GM21825 (cell line): ENCODE measurements around the gene TSHZ2.
"Not testable (repeated sequence)": the region's sequence is repeated elsewhere in the genome, so short reads cannot be mapped to it uniquely, and the experiment has no call there.

Source experiments
- ATAC-seq: cut with Tn5 transposase; IDR thresholded peaks from one replicate; pipeline ENCODE4 v1.9.1; 2021; ENCODE audit warnings: mild to moderate bottlenecking, moderate library complexity; ENCODE audit not compliant: unreplicated experiment

Gene TSHZ2

GRCh38 chr20:53081916-53082863, 110.0 kb downstream of the TSHZ2 start:
- no peak for ATAC-seq

GRCh38 chr20:53083411-53083810, 111.3 kb downstream of the TSHZ2 start:
- no peak for ATAC-seq

GRCh38 chr20:53084408-53084997, 112.3 kb downstream of the TSHZ2 start:
- no peak for ATAC-seq

- ATAC-seq = no peak
Measured at GRCh38 chr20:53085720-53086119, 113.6 kb downstream of the TSHZ2 start.

GRCh38 chr20:53087037-53087777, 115.0 kb downstream of the TSHZ2 start:
- no peak for ATAC-seq

GRCh38 chr20:53088786-53089185, 116.6 kb downstream of the TSHZ2 start:
- no peak for ATAC-seq

GRCh38 chr20:53089851-53090250, 117.7 kb downstream of the TSHZ2 start:
- ATAC-seq = not testable (repeated sequence)

GRCh38 chr20:53091789-53092188, 119.6 kb downstream of the TSHZ2 start:
- no peak for ATAC-seq

- ATAC-seq = no peak
Measured at GRCh38 chr20:53092772-53093300, 120.7 kb downstream of the TSHZ2 start.

GRCh38 chr20:53097371-53097770, 125.2 kb downstream of the TSHZ2 start:
- ATAC-seq = no peak

GRCh38 chr20:53097791-53098190, 125.6 kb downstream of the TSHZ2 start:
- no peak for ATAC-seq

GRCh38 chr20:53098621-53099020, 126.5 kb downstream of the TSHZ2 start:
- ATAC-seq = no peak

GRCh38 chr20:53099856-53100255, 127.7 kb downstream of the TSHZ2 start:
- no peak for ATAC-seq

- no peak for ATAC-seq
Measured at GRCh38 chr20:53100476-53100911, 128.3 kb downstream of the TSHZ2 start.

- no peak for ATAC-seq
Measured at GRCh38 chr20:53101992-53102760, 130.0 kb downstream of the TSHZ2 start.

- ATAC-seq = no peak
Measured at GRCh38 chr20:53103124-53103523, 131.0 kb downstream of the TSHZ2 start.

GRCh38 chr20:53104884-53105283, 132.7 kb downstream of the TSHZ2 start:
- ATAC-seq = no peak

- no peak for ATAC-seq
Measured at GRCh38 chr20:53116733-53117132, 144.6 kb downstream of the TSHZ2 start.

- no peak for ATAC-seq
Measured at GRCh38 chr20:53122853-53123252, 150.7 kb downstream of the TSHZ2 start.

GRCh38 chr20:53124075-53124551, 152.0 kb downstream of the TSHZ2 start:
- no peak for ATAC-seq
